Retinal pigment epithelial cell (primary cell): ENCODE measurements around the gene MAFG.

ENCODE experiments used
- DNase-seq: peaks from one replicate; pipeline ENCODE4 v3.0.0-alpha.2; 2010; ENCODE audit warnings: low read depth
- H3K4me3 ChIP-seq: 2 replicates; pipeline ENCODE4 v1.5.1; 2011; ENCODE audit warnings: mild to moderate bottlenecking, low read length, control low read depth, moderate library complexity
- CTCF ChIP-seq: conservative IDR thresholded peaks from 2 replicates; pipeline ENCODE4 v1.5.1; 2011; ENCODE audit warnings: low read depth, low read length, control low read depth, inconsistent platforms

The MAFG gene

DNA sequence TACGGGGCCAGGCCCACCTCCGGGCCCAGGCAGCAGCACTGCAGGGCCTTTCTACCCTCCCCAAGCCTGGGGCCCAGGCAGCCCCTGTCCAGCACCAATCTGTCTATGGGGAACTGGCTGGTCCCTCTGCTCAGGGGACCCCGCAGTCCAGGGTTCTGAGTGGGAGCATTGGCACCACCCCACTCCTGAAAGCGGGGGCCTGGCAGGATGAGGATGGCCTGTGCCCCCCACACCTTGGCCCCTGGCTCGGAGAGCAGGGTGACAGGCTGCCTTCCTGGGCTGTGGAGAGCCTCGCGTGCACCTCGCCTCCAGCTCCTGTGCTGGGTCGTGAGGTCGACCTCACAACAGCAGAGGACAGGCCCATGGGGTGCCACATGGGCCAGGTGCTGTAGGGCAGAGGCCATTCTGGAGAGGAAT lies 24.1 kb downstream of the MAFG start:
- TF ChIP-seq CTCF, result no peak
- H3K4me3 ChIP-seq, result no peak overlapping the region

DNA sequence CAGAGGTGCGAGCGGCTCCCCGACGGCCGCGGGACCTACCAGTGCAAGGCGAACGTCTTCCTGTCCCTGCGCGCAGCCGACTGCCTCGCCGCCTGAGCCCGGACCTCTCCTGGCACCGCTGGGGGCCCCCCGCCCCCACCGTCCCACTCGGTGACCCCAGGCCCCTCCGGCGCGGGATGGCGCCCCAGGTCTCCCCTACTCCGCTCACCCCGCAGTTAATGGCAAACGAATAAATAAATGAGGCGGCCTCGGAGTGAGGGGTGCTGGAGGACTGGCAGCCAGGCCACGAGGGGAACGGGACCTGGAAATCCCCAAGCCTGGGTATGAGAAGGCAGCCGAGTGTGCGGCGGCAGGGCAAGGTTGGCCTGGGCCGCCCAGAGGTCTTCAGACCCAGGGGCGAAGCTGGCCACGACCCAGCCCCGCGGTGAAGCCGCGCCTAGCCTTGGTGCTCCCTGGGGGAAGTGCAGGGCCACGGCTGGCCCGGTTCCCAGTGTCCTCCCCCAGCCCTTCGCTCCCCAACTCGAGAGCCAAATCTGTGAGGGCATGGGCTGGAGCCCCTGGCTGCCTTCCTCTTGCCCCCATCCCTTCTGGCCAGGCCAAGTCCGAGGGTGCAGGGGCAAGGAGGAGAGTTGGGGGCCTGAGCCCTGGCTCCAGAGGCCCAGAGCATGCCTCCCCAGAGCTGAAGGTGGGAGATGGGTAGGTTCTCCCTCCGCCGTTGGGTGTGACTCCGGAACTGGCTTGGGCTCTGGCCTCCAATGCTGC lies 24.7 kb downstream of the MAFG start:
- TF ChIP-seq CTCF, result no peak

More for the DNA sequence above, 24.1 kb downstream of the MAFG start:
- DNase-seq, result no peak

DNA sequence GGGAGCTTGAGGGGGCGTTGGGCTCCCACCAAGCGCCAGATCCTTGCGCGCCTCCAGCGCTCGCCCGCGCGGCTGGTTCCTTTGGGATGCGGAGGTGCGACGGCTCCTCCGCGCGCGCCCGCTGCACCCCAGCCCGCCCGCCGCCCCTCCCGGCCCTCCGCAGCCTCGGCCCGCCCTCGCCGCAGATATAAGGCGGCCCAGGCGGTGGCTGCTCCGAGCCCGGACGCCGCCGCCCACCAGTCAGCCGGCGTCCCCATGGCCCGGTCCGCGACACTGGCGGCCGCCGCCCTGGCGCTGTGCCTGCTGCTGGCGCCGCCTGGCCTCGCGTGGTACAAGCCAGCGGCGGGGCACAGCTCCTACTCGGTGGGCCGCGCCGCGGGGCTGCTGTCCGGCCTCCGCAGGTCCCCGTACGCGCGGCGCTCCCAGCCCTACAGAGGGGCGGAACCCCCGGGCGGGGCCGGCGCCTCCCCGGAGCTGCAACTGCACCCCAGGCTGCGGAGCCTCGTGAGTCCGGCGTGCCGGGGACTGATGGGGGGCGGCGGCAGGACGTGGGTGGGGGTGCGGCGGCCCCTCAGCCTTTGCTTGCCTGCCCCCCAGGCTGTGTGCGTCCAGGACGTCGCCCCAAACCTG lies 25.4 kb downstream of the MAFG start, which contains the start of gene NPB:
Gene NPB (plus strand): TSS at position 216 of the 630 bp plus-strand sequence. CDS start 40 bp downstream, at position 256.
- peak within 1 kb of the TSS; percentile 18 for H3K4me3 ChIP-seq
- DNase-seq, result no peak
- TF ChIP-seq CTCF, result no peak

More for the DNA sequence above, 24.7 kb downstream of the MAFG start:
- no peak for DNase-seq
- H3K4me3 ChIP-seq, result no peak overlapping the region

- no peak for TF ChIP-seq CTCF
- peak overlapping the region; percentile 18 for H3K4me3 ChIP-seq
- no peak for DNase-seq
Observed at GRCh38 chr17:81901167-81902022, 26.1 kb downstream of the MAFG start.

DNA sequence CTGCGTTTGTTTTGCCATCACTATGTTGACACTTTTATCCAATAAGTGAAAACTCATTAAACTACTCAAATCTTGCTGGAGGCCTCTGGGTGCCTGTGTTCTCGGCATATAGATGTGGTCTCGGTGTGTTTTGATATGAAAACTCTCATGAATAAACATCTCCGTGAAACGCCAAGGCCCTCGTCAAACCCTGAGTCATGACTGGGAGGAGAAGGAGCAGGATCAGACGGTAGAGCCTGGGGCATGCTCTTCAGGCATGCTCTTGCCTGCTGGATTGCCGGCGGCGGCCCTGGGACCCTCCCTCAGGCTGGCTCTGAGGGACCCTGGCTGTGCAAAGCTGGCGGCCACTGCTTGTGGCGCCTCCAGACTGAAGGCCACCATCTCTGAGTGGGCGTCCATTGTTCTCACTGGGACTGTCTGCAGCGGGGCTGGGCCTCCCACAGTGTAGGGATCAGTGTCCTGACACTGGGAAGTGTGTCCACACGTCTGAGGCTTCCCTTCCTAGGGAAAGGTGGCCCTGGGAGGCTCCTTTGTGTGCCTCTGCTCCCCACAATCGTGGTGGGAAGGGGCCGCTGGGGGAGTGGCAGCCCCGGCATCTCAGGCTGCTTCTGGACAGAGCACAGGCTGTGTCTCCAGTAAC lies 27.2 kb downstream of the MAFG start:
- no peak for DNase-seq
- no peak for TF ChIP-seq CTCF
- H3K4me3 ChIP-seq, result no peak overlapping the region

DNA sequence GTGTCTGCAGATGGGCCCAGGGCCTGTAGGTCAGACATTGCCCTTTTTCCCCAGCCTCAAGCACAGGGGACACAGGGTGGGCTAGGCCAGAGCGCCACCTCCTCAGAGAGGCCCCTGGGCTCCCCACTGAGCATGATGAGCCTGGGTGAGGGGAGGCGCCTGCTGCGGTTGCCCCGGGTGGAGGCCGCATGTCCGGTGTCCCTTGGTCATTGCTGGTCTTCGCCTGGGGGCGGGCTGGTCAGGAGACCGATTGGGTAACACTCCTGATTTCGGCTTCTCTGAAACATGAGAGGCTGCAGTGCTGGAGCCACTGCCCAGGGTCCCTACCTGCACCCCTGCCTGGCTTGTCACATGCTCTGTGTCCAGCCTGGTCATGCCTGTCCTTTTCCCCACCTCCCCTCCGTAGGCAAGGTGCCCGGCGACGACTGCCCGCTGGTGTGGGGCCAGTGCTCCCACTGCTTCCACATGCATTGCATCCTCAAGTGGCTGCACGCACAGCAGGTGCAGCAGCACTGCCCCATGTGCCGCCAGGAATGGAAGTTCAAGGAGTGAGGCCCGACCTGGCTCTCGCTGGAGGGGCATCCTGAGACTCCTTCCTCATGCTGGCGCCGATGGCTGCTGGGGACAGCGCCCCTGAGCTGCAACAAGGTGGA lies 27.9 kb downstream of the MAFG start:
- no peak overlapping the region for H3K4me3 ChIP-seq
- no peak for DNase-seq
- no peak for TF ChIP-seq CTCF
